ENCODE measurements around the gene CDK14.

CDK14 gene

GRCh38 chr7:91185771-91186170 lies 589.6 kb downstream of the CDK14 start:
- DNase-seq, result no peak

- no peak for DNase-seq
These were observed 590.9 kb downstream of the CDK14 start for GRCh38 chr7:91187061-91187460.

- DNase-seq, result no peak
These were observed 595.6 kb downstream of the CDK14 start for GRCh38 chr7:91191771-91192170.

DNA sequence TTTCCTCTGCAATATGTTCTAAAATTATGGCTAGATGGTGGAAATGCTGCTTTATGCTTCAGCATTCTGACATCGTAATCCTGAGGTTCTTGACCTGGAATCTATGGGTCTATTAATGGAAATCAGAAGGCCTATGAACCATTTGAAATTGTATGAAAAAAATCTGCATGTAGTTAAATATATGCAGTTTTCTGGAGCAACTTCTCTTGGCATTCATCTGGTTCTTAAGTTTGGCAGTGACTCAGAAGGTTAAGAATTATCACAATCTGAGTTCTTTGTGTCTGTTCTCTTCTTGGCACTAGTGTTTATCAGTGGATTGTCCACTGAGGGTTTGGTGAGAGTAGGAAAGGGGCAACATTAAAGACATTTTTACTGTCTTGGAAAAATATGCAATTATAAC lies 597.0 kb downstream of the CDK14 start:
- DNase-seq, result no peak

- no peak for DNase-seq
These were observed 598.7 kb downstream of the CDK14 start for GRCh38 chr7:91194841-91195240.

DNA sequence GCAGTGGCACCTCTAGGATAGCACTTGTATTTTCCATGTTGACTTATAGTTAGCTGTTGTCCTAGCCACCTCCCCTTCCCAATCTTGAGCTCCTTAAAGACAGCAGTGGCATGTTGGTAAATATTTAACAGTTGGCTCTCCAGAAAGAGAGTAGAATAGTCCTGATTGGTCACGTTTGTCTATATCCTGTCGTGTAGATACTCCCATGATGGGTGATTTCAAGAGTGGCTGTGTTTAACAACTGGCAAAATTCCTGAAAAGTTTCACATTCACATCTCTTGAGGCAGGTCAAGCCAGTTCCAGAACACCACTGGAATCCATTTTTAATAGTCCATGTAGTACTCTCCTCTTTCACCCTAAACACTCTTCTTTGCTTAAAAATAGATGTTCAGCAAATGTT lies 599.9 kb downstream of the CDK14 start:
- DNase-seq, result no peak

DNA sequence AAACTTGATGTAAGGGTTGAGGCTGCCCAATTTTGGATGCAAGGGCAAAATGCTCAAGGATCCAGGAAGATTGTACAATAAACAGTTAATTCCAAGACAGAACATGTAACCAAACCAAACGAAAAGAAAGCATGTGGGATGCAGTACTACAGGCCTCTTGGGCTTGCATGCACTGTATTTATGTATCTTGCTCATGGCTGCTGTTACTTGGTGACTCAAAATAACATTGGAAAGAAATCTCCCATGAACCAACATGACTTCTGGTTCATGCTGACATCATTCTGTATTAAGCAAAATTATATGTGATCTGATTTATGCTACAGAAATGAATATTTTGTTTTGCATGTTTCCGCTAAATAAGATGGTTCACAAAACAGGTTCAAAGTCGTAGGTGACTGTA lies 602.2 kb downstream of the CDK14 start:
- no peak for DNase-seq

GRCh38 chr7:91199601-91200000 lies 603.5 kb downstream of the CDK14 start:
- no peak for DNase-seq

DNA sequence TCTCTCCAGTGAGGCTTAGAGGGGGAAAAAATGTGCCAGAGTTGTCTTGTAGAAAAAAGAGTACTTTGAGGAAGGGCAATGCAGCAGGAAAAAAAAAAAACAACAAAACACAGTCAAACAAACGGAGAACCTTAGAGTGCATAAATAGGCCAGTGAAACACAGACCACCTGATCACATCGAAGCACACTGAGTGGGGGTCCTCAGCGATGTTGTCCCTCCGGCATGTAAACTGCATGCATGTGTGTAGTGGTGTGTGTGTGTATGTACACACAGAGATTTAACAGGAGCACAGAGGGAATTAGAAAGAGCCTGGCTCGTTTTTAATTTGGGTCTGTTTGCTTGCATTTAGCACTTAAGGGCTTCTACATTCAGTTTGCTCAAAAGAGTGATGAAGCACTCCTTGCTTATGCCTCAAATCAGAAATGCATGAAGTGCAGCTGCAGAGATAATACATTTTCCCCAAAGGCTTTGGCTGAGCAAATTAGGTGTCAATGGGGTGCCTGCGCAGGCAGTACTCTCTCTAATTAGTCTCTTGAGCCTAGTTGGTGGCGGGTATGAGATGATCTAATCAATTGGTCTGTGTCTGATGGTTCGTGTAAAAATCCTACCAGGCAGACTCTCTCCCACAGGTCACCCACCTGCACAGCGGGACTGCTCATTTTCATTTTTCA lies 605.5 kb downstream of the CDK14 start:
- DNase-seq, result no peak

- DNase-seq, result no peak
These were observed 610.3 kb downstream of the CDK14 start for GRCh38 chr7:91206361-91206960.

DNA sequence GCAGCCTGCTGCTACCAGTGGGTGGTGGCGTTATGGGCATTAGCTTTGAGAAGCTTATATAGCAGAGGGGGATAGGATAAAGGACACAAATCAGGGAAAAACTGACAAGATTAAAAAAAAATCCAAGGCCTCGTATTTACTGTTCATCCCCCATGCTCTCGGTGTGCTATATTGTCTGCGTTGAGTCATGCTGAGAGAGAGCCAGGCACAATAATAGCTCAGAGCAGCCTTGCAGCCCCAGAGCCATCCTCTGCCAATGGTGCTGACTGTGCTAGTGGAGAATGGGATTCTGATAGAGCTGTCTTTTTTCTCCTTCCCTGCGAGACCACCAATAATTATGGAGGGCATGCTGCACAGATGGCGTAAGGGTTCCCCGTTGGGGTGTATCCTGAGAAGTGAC lies 616.5 kb downstream of the CDK14 start:
- DNase-seq, result no peak

DNA sequence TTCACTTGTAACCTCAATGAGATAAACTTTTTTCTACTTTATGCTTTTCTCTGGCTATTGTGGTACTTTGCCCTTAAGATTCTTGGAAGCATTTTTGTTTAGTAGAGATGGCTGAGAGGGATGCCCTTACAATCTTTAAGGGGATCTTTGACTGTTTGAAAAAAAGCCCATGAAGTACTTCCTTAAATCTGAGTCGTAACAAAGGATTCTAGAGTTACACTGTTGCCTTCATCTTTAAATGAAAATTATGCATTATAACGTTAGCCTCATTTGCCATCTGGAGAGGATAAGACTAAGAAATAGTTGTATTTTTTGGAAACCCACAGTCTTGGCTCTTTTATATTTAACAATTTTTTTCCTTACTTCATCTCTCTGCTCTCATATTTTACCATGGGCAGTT lies 630.3 kb downstream of the CDK14 start:
- DNase-seq, result no peak

DNA sequence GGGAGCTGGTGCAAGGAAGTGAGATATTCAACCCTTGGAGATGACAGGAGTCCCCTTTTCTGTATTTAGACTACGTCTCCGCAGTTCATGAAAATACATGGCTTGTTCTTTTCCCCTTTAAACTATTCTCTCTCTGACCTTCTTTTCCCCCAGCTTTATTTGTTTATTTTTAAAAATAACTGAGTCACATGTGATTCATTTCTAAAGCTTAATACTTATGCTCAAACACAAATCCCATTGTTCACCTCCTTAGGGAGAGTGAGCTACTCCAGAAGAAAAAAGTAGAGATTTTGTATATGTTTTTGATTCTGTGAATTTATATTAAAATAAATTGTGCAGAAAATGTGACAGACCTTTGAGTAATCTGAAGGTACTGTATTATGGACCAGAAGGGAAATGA lies 632.2 kb downstream of the CDK14 start:
- no peak for DNase-seq

- DNase-seq, result no peak
These were observed 632.9 kb downstream of the CDK14 start for GRCh38 chr7:91228927-91229558.

GRCh38 chr7:91230100-91230499 lies 634.0 kb downstream of the CDK14 start:
- DNase-seq, result no peak

DNA sequence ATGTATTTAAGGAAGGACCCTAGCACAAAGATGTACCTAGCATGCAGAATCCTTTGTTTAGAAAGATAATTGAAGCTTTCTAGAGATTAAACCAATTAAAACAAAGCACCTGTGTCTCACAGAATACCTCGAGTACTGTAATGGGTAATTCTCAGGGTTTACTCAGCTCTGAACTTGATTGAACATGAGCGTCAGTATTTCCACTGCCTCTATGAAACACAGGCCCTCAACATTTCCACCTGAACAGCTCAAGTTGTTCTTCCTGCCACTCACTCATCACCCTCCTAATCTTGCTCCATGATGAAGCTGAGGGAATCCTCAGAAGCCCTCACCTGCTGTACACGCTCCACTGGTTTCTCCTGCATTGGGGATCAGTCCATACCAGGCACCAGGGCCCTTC lies 634.4 kb downstream of the CDK14 start:
- DNase-seq, result no peak

DNA sequence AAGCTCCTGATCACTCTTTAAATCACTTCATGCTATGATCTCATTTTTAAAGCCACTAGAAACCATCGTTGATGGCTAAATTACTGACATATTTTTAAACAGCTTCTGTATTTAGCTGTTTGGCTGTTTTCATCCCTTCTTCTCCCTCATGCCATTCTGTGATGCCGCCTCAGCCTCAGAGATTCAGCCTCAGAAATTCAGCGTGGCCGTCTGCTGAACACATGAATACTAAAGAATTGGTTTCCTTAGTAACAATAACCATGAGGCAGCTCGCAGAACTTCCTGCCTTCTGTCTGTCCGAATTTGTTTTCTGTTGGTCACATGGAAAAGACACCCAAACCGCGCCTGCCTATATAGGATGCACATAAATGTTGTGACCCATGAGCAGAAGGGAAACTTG lies 637.1 kb downstream of the CDK14 start:
- DNase-seq, result no peak

GRCh38 chr7:91235211-91235832 lies 639.2 kb downstream of the CDK14 start:
- no peak for DNase-seq

DNA sequence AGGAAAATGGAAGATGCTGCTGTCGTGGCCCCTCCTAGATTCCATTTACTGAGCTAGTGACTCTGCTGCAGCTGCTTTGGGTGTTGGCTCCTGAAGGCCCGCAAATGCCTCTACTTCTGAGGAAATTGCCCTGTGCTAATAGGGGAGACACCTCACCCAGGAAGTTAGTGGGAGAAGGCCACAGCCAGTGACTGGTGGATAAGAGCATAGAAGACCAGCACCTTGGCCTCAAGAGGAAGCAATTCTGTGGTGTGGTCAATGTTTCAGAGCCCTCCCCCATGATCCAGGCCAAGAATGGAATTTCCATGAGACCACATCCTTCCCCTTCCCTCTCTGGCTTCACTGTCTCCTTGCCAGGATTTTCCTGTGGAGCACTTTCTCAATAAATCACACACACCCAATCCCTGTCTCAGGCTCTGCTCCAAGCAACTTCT lies 643.1 kb downstream of the CDK14 start:
- no peak for DNase-seq

DNA sequence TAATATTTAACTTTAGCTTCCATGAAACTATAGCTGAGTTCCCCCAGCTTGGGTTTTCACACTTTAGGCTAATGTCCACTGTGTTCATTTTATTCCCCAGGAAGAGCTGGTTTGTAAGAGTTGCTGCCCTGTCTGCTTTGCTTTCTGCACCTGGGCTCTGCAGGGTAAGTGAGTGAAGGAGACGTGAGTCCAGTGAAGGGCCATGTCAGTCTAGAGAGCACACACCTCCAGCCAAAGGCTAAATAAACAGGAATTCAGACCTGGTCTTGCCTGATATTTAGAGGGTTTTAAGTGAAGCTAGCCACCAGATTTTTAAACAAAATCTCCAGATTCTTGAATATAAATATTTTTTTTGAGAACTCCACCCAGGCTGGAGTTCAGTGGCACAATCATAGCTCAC lies 643.7 kb downstream of the CDK14 start:
- DNase-seq, result no peak

- no peak for DNase-seq
These were observed 644.3 kb downstream of the CDK14 start for GRCh38 chr7:91240376-91240941.

GRCh38 chr7:91242097-91242844 lies 646.1 kb downstream of the CDK14 start:
- no peak for DNase-seq

Measured in CD4-positive, alpha-beta T cell treated with Interleukin-21 for 1 hour (primary cell).